Activated CD4-positive, alpha-beta T cell treated with anti-CD3 and anti-CD28 coated beads for 1 hour (primary cell): ENCODE results near the gene CFAP161.

ENCODE experiments used
- DNase-seq: peaks from one replicate; pipeline ENCODE4 v3.0.0-alpha.2; 2020

CFAP161 gene

GRCh38 chr15:81160312-81161159 lies 26.5 kb downstream of the CFAP161 start:
- DNase-seq = no peak

DNA sequence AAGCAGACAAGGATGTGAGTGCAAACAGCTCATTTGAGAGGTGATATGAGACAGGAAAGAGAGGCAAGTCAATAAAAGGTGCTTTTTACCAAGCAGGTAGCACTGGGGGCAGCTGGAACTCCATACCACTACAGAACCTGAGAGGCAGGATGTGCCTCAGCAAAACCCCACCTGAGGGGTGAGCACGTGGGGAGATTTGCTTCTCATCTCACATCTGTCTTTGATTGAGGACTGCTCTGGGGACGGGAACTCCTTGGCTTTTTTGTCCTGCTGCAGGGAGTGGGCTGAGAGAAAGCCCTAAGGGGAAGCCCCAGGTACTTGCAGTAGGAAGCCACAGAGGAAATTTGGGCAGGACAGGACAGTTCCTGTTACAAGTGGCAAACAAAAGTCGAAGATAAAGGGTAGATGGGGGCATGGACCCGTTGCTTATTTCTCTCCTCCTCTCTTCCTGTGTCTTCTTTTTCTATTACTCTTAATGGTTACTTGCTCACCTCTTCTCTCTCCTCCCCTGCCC lies 27.1 kb downstream of the CFAP161 start:
- DNase-seq = no peak

DNA sequence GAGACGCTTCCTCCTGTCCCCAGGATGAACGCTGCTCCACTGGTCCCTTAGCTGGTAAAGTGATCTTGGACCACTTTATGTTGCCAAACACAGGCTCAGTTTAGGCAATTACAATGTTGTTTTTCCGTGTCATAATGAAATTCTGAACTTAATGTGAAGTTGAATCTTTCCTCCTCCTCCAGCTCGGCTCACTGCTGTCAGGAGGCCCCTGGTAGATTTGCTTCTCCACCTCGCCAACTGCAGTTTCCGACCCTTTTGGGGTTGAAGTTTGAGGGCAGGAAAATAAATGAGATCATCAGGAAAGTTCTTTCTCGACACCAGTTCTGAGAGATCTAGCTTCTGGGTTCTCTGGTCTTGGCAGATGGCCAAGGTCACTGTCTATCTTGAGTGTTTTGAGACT lies 27.8 kb downstream of the CFAP161 start:
- no peak for DNase-seq

GRCh38 chr15:81163961-81164800 lies 30.1 kb downstream of the CFAP161 start:
- DNase-seq = no peak

GRCh38 chr15:81165535-81165934 lies 31.5 kb downstream of the CFAP161 start:
- DNase-seq = no peak

GRCh38 chr15:81166636-81167305 lies 32.7 kb downstream of the CFAP161 start:
- no peak for DNase-seq

DNA sequence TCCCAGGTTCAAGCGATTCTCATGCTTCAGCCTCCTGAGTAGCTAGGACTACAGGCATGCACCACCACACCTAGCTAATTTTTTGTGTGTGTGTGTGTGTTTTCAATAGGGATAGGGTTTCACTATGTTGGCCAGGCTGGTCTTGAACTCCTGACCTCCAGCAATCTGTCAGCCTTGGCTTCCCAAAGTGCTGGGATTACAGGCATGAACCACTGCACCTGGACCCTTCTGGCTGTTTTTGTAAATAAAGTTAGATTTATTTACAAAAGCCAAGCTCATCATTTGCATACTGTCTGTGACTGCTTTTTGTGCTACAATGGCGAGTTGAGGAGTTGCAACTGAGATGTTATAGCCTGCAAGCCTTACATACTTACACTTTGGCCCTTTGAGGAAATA lies 34.1 kb downstream of the CFAP161 start:
- no peak for DNase-seq

DNA sequence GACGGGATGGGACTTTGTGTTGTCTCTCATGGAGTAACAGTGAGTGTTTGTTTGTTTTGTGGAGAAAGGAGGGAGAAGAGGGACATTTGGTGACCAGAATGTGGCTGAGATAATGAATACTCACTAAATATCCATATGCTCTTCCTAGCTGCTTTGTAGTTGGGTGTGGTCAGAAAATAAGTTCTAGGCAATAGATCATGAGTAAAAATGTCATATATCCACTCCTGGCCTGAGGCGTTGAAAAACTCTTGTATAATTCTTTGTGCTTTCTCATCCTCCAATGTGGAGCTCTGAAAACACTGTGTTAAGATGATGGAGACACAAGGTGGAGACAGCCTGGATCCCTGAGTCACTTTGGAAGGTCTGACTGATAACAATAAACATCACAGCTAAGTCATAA lies 34.6 kb downstream of the CFAP161 start:
- no peak for DNase-seq

DNA sequence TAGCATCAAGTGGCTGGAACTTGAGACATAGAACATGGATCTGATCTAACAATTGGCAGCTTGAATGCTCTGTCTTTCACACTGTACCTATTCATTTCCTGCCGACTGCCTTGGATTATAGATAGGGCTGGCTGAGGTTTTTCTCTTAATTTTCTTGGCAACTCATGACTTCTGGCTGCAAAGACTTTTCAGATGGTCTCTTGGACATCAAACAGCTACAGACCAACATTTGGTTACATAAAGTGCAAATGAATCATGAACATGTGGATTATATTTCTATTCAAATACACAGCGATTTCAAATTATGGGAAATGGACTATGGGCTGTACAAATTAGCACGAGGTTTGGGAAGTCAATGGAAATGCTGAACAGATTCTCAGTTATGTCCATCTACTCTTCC lies 36.4 kb downstream of the CFAP161 start:
- DNase-seq = no peak

- DNase-seq = no peak
Observed at GRCh38 chr15:81171286-81171685, 37.2 kb downstream of the CFAP161 start.

- DNase-seq = no peak
Observed at GRCh38 chr15:81174125-81174791, 40.2 kb downstream of the CFAP161 start.

- no peak for DNase-seq
Observed at GRCh38 chr15:81174792-81175327, 40.8 kb downstream of the CFAP161 start.

DNA sequence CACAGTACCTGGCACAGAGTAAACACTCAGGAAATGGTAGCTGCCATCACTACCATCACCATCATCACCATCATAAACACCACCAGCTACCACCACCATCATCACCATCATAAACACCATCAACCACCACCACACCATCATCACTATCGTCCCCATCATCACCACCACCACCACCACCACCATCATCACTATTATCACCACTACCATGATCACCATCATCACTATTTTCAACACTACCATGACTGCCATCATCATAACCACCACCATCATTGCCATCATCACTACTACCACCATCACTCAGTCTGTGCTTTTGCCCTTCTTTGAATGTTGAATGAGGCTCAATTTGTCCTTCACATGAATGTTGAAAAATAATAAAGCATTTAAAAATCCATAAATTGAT lies 41.4 kb downstream of the CFAP161 start:
- no peak for DNase-seq

DNA sequence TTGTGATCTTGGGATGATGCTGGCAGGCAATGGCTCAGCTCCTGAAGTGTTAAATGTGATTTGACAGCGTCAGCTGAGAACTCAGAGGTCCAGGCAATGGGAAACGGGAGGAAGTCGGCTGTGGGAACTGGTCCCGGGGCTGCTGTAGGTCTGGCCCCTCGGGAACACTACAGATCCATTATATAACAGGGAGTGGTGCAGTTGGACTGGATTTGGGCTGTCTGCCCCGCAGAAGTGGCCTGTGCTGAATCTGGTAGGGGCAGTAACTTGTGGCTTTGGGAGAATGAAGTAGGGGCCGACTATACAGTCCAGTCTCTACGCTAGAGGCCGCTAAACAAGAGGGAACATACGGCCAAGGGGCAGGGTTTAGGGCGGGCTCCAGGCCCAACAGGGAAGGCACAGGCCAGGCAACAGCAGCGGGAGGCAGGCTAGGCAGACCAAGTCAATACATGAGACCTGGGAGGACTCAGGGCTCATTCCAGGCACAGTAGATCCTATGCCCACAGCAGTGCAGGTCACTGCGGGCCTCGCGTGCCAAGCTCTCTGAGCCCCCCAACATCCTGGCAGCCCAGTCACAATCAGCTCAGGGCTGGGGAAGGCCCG lies 42.3 kb downstream of the CFAP161 start:
- no peak for DNase-seq

DNA sequence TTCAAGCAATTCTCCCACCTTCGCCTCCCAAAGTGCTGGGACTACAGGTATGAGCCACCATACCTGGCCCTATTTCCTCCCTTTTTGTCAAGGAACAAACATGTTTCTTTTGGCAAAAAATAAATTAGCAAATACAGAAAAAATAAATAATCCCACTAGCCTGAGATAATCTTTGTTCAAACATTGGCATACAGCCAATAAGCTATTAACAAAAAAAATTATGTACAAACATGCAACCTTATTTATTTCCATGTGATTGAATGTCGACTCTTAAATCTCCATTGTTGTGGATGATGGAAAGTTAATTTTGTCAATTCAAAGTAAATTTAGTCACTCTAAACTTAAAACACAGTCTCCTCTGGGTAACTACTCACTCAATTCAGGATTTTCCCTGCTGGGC lies 44.3 kb downstream of the CFAP161 start:
- DNase-seq = no peak

DNA sequence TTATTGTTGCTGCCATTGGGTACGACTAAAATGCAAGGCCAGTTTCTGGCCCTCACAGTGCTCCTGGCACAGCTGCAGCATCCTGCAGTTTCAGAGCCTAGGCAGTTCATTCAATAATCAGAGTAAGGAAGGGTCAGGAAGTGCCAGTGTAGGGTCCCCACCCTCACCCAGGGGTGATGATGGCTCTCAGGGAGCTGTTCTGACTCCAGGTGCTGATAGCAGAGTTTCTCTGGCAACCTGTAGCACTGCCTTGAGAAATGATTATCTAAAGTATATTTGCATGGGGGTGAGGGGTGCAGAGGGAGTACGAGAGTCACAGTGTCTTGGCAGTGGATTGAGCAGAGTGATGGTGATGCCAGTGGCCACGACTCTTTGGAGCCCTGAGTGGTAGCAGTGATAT lies 47.1 kb downstream of the CFAP161 start:
- no peak for DNase-seq

DNA sequence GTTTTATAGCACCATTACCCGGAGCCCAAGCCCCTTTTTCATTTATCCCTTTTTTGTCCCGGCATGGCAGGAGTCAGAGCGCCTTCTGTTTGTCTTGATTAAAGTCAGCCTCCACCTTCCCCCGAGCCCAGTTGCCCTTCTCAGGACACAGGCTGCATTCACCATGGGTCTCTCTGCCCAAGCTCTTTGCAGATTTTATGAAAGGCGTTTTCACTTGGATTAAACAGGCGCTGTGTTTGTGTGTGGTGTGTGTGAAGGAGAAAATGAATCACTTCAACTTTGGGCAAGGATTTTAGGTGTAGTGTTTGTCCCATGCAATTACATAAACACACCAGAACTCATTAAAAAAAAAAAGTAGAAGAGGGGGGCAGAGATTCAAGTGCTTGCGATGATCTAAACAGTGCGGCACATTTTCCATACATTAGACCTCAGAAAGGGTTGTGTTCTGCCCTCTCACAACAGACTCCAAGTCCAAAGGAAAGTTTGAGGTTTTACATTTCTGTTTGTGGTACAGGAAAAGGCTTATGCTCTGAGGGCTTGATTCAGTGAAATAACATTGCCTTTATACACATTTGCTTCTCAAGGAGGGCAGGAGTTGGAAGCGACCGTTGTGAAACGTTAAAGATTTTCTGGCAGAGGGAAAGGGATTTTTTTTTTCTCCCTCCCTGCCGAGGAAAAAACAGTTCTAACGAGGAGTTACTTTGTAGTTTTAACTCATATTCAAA lies 48.1 kb downstream of the CFAP161 start:
- no peak for DNase-seq

DNA sequence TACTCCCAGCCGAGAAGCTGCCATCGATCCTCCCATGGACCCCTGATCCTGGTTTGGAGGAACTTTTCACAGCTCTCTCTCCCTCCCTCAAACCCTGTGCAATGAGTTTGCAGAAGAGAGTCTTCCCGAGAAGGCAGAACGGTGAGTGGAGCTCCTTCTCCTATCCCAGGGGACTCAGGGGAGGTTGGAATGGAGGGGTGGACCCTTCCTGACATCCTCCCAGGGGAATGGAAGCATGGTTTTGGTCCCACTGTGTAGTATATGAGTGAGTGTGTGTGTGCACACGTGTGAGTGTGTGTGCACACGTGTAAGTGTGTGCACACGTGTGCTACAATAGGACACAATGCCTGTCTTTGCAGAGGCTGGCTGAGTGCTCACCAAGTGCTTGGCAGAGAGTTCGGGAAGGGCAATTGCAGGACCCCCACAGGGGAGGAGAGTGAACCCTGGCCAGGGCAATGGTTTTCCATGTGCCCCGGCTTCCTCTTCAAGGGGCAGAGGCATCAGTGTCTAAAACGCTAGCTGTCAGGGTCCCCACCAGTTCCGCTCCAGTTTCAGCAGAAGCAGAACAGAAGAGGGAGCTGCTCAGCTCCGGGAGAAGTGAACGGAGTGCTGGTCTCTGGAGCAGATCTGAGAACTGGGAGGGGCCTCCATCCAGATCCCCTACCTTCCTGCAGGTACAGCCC lies 48.8 kb downstream of the CFAP161 start:
- no peak for DNase-seq

DNA sequence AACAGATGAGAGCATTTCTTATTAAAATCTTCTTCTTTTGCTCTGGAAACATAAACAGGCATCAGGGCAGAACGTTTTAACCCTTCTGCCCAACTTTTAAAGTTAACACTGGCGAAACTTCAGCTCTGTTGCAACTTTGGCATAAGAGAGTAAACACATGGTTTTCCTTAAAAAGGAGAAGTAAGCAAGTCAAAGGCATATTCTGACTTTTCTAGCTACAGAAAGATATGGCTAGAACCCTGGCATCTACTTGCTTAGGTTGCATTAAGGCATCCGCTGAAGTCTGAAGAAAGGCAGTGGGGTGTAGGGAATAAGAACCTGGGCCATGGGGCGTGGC lies 49.3 kb downstream of the CFAP161 start:
- DNase-seq = no peak

DNA sequence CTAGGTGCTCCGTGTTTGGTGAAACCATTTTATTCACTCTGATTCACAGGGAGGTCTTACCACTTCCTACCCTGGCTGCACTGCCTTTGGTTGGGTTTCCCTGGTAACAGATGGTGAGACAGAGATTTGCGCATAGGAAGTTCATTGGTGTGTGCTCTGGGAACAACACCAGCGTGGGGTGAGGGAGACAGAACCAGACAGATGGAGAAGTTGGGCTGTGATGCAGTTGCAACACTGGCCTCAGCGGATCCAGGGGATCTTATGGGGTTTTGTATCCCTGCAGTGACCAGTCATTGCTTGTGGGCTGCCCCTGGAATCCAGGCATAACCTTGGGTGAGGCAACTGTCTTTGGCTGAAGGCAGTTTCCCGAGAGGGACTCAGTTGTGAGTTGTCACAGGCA lies 50.1 kb downstream of the CFAP161 start:
- no peak for DNase-seq
